Activated naive CD4-positive, alpha-beta T cell treated with anti-CD3 and anti-CD28 coated beads, Interleukin-2, amount 50 U/mL, for 24 hours (primary cell): Measurements from ENCODE around the gene PTBP2.

ENCODE experiments used
- H3K27ac Mint-ChIP-seq: one replicate; pipeline ENCODE4 v1.8.0; 2021; ENCODE audit warnings: mild to moderate bottlenecking, mixed read lengths
- H3K27me3 Mint-ChIP-seq: one replicate; pipeline ENCODE4 v1.8.0; 2021; ENCODE audit warnings: mixed read lengths
- H3K36me3 Mint-ChIP-seq: one replicate; pipeline ENCODE4 v1.8.0; 2021; ENCODE audit warnings: mixed read lengths
- H3K4me1 Mint-ChIP-seq: one replicate; pipeline ENCODE4 v1.8.0; 2021; ENCODE audit warnings: mixed read lengths
- H3K4me3 Mint-ChIP-seq: one replicate; pipeline ENCODE4 v1.8.0; 2021; ENCODE audit warnings: mild to moderate bottlenecking, mixed read lengths
- H3K9me3 Mint-ChIP-seq: one replicate; pipeline ENCODE4 v1.8.0; 2021; ENCODE audit warnings: mixed read lengths

Gene PTBP2

DNA sequence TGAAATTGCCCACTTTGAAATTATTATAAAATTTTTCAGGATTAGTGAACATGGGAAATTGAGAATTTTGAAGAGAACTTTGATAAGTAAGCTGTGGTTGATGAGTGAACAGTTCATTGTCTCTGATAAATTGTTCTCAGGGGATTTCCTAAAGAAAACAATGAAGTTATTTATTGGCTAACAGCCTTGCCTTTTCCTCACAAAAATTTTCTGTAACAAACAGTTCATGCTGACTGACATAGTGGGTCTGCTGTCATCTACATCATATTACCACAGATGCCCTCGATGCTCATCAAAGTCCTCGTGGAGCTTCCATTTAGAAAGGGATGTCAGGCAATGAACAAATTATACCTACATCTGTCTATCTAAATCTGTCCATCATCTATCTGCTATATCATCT lies 113.4 kb downstream of the PTBP2 start:
- Mint-ChIP-seq H3K9me3 (no peaks in the 10 kb centered on the region), H3K36me3 (peaks cover 6% of the 10 kb centered on the region), H3K27me3 (peaks cover 6% of the 10 kb centered on the region), H3K4me3 (no peak overlapping the region), H3K27ac (no peak overlapping the region), H3K4me1 (no peaks in the 10 kb centered on the region)

DNA sequence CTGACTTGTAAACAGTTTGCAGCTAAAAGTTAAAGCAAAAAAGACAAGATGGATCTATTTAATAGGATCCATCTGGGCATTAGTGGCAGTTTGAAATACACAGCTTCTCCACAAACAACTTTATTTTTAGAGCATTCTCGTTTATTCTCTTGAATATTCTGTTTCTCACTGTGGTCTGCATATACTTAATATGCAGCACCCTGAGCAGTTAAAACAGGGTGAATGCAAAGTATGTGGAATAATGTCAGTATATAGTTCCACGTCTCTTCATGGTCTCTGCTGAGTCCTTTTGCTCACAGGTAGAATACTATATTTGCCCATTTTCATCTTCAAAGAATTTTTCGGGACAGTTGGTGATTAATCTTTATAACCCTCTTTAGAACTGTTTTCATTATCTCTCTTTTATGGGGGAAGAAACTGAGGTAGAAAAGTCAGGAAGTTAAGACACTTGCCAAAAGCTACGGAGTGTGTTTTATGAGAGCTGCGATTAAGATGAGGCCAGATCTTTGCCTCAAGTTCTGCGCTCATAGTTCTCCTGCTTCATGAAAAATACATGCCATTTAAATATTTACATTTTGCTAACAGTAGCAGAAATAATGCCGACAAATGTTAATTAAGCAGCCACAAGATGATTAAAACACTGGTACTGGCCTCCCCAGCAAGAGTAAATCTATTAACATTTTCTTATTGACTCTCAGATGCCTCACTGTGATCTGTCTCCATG lies 115.6 kb downstream of the PTBP2 start:
- Mint-ChIP-seq H3K27ac (no peak overlapping the region), H3K4me3 (no peak overlapping the region), H3K4me1 (no peaks in the 10 kb centered on the region)

DNA sequence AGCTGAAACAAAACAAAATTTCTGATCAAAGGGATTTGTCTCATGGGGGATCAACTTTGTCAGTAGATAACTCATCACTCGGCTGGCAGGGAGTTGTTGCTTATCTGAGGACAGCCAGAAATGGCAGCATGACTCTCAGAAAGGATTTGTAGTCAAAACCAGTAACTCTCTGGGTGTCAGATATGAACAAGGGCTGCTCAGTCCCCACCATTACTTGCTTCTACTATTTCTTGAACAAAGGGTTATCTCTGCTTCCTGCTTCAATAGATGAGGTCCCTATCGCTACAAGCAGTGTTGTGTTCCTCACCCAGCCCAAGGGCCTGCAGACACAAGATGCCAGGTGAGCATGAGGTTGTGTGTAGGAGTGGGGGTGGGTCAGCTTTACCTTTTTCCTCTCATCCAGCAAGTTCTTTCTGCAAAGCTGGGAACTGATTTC lies 116.2 kb downstream of the PTBP2 start:
- Mint-ChIP-seq H3K36me3 (peaks cover 6% of the 10 kb centered on the region), H3K27me3 (peaks cover 6% of the 10 kb centered on the region), H3K9me3 (no peaks in the 10 kb centered on the region), H3K4me3 (no peak overlapping the region), H3K4me1 (no peaks in the 10 kb centered on the region), H3K27ac (no peak overlapping the region)

More for the DNA sequence above, 115.6 kb downstream of the PTBP2 start:
- peaks cover 6% of the 10 kb centered on the region for H3K27me3 Mint-ChIP-seq
- peaks cover 6% of the 10 kb centered on the region for H3K36me3 Mint-ChIP-seq
- no peaks in the 10 kb centered on the region for H3K9me3 Mint-ChIP-seq

DNA sequence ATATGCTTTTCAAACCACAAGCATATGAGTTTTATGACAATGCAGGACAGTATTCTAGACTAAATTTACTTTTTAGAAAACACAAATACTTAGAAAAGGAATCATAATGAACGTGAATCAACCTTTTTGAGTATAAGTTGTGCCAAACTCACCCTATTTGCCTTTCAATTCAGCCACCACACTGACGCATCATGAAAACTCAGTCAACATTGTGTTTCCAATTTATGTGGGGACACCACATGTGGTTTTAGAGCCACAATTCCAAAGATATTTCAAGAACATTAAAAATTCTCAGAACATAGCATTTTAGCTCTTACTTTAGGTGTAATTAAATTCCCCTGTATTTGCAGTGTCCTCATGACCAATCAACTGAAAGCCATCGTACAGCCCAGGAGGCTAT lies 118.8 kb downstream of the PTBP2 start:
- H3K4me1 Mint-ChIP-seq = no peaks in the 10 kb centered on the region
- H3K27ac Mint-ChIP-seq = no peak overlapping the region
- H3K27me3 Mint-ChIP-seq = peaks cover 6% of the 10 kb centered on the region
- no peaks in the 10 kb centered on the region for H3K9me3 Mint-ChIP-seq
- no peak overlapping the region for H3K4me3 Mint-ChIP-seq
- H3K36me3 Mint-ChIP-seq = no peaks in the 10 kb centered on the region

DNA sequence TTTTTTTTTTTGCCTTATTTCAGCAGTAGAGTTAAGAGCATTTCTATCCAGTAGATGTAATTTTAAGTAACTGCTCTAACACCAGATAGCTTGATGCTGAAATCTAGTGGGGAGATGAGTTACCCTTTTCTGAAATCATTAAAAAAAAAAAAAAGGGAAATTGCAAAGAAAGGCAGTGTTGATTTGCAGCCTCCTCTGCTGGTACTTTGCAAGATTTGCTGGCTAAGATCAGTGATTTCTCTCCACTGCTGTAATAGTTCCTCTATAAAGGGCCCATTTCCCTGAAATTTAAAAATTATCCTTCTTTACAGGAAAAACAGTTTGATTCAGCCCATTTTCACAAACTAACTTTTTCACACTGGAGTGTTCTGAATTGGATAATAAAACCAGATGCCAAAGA lies 120.6 kb downstream of the PTBP2 start:
- Mint-ChIP-seq H3K4me3 (no peak overlapping the region), H3K4me1 (no peaks in the 10 kb centered on the region), H3K27me3 (peaks cover 2% of the 10 kb centered on the region), H3K27ac (no peak overlapping the region), H3K9me3 (no peaks in the 10 kb centered on the region), H3K36me3 (no peaks in the 10 kb centered on the region)

DNA sequence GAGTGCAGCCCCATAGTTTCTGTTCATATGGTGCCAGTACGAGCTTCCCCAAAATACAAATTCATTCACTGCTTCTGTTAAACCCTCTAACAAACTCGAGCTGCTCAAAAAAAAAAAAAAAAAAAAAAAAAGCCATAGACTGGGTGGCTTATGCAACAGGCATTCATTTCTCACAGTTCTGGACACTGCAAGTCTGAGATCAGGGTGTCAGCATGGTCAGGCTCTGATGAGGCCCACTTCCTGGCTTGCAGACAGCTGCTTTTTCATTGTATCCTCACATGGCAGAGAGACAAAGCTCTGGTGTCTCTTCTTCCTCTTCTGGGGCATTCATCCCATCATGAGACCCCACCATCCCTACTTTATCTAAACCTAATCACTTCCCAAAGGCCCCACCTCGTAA lies 121.6 kb downstream of the PTBP2 start:
- Mint-ChIP-seq H3K27me3 (peaks cover 2% of the 10 kb centered on the region), H3K9me3 (no peaks in the 10 kb centered on the region), H3K36me3 (no peaks in the 10 kb centered on the region), H3K4me3 (no peak overlapping the region), H3K27ac (no peak overlapping the region), H3K4me1 (no peaks in the 10 kb centered on the region)

DNA sequence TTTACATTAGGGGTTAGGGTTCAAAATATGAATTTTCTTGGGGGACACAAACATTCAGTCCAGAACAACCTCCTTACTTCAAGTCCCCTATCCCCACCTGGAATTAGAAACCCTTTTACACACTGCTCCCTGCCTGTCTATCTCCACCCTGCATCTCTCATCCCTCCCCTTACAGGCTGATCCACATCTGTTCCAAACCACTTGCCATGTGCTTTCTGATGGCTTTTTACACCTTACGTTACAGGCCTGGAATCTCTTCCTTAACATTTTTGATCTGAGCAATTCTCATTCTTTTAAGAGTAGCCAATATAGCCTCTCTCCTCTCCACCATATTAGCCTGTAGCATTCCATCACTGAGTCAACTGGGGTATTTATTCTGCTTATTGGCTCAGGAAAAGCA lies 122.0 kb downstream of the PTBP2 start:
- no peaks in the 10 kb centered on the region for H3K4me1 Mint-ChIP-seq
- H3K36me3 Mint-ChIP-seq = no peaks in the 10 kb centered on the region
- no peak overlapping the region for H3K4me3 Mint-ChIP-seq
- H3K9me3 Mint-ChIP-seq = no peaks in the 10 kb centered on the region
- peaks cover 2% of the 10 kb centered on the region for H3K27me3 Mint-ChIP-seq
- H3K27ac Mint-ChIP-seq = no peak overlapping the region

DNA sequence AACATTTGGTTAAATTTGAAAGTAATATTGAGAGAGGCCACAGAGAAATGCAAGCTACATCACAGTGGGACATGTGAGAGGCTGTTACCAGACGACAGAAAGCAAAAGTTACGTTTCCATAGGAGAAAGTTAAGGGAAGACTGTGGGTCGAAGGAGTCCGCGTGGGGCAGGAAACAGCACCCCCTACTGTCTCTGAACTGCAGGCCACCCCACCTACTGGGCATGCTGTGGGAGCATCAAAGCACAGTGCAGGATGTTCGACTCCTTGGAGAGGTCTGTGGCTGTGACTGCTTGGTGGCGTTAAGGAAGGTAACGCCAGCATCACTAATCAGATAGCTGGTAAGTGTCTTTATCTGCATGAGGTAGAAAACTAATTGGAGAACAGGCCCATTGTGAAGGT lies 123.9 kb downstream of the PTBP2 start:
- Mint-ChIP-seq H3K9me3 (no peaks in the 10 kb centered on the region), H3K4me3 (no peak overlapping the region), H3K4me1 (no peaks in the 10 kb centered on the region), H3K27me3 (no peaks in the 10 kb centered on the region), H3K27ac (no peak overlapping the region), H3K36me3 (no peaks in the 10 kb centered on the region)

DNA sequence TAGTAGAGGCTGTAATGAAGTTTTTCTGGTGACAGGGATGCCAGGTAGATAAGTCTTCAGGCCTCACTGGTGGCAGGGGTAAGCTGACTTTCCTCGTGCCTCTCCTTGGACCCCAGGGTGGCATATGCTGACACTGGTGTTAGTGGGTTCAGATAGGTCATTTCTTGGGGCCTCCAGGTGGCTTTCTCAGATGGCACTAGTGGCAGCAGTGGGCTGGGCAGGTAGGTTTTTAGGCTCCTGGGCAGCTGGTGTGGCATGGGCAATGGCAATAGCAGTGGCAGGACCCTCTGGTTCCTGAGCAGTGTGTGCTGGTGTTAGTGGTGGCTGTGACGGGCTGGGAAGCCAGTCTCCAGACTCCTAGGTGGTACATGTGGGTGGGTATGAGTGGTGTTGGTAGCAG lies 140.3 kb downstream of the PTBP2 start:
- Mint-ChIP-seq H3K36me3 (no peaks in the 10 kb centered on the region), H3K9me3 (no peaks in the 10 kb centered on the region), H3K27me3 (no peaks in the 10 kb centered on the region), H3K4me3 (no peak overlapping the region), H3K27ac (no peak overlapping the region), H3K4me1 (no peaks in the 10 kb centered on the region)

DNA sequence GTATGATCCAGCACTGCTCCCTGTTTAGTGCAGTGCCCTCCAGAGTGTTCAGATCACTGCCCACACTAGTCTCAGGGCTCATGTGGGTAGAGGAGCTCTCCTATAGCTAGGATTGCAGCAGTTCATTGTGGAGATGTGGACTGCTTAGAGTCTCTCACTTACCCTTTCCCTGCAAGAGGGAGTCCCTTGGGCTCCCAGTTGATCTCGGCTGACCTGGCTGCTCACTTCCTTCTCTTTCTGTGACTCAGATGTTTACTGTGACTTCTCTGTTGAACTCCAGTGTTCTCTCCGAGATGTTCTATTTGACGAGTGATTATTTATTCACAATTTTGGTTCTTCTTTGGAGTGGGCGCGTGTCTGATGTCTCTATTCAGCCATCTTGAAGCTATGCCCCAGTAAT lies 141.9 kb downstream of the PTBP2 start:
- Mint-ChIP-seq H3K36me3 (no peaks in the 10 kb centered on the region), H3K27me3 (no peaks in the 10 kb centered on the region), H3K27ac (no peak overlapping the region), H3K4me1 (no peaks in the 10 kb centered on the region), H3K9me3 (no peaks in the 10 kb centered on the region), H3K4me3 (no peak overlapping the region)
